IPS-11a (cell line): ENCODE data around the gene PRDX5.

ENCODE experiments used
- H3K4me3 ChIP-seq: one replicate; pipeline ENCODE4 v1.5.1; 2013; ENCODE audit warnings: low read depth, low read length, control low read depth

PRDX5 gene

DNA sequence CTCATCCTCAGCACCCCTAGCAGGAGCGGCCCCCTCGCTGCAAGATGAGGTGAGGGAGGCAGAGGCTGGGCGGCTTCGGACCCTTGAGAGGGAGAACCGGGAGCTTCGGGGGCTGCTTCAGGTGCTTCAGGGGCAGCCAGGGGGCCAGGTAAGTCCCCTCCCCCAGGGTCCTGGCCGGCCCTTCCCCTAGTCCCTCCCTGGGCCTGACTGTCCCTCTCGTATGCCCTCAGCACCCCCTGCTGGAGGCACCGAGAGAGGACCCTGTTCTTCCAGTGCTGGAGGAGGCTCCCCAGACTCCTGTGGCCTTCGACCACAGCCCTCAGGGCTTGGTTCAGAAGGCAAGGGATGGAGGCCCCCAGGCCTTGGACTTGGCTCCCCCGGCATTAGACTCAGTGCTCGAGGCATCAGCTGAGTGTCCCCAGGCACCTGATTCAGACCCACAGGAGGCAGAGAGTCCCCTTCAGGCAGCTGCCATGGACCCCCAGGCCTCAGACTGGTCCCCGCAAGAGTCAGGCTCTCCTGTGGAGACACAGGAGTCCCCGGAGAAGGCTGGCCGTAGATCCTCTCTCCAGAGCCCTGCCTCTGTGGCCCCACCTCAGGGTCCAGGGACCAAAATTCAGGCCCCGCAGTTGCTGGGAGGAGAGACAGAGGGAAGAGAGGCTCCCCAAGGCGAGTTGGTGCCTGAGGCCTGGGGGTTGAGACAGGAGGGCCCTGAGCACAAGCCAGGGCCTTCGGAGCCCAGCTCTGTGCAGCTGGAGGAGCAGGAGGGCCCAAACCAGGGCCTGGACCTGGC, 26.0 kb downstream of the PRDX5 start:
- no peak overlapping the region for H3K4me3 ChIP-seq

DNA sequence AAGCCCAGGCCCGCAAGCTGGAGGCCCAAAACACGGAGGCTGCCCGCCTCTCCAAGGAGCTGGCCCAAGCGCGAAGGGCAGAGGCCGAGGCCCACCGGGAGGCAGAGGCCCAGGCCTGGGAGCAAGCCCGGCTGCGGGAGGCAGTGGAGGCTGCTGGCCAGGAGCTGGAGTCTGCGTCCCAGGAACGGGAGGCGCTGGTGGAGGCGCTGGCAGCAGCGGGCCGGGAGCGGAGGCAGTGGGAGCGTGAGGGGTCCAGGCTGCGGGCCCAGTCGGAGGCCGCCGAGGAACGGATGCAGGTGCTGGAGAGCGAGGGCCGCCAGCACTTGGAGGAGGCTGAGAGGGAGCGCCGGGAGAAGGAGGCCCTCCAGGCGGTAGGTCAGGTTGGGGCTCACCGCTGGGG, 26.9 kb downstream of the PRDX5 start:
- H3K4me3 ChIP-seq: no peak overlapping the region

DNA sequence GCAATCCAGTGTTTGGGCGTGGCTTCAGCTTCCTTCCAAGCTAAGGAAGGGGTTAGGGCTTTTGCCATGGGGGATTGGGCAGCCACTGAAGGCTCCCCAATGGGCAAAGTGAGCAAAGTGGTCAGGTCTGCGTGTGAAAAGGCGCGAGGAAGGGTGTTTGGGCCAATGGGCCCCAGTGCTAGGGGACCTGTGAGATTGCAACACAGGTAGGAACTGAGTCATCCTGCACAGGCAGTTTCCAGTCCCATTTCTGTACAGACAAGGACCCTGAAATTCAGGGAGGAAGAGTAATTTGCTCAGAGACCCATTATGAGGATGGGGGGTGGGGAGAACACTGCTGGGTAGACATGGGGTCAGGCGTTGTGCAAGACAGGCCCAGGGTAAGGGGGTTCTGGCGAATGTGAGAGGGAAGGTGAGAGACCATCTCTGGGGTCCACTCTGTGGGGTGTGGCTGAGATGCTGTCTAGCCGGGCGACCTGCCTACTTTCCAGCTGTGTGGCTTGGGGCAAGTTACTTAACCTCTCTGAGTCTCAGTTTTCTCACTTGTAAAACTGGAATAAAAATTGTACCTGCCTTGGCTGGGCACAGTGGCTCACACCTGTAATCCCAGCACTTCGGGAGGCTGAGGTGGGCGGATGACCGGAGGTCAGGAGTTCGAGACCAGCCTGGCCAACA, 29.4 kb downstream of the PRDX5 start:
- H3K4me3 ChIP-seq: no peak overlapping the region

DNA sequence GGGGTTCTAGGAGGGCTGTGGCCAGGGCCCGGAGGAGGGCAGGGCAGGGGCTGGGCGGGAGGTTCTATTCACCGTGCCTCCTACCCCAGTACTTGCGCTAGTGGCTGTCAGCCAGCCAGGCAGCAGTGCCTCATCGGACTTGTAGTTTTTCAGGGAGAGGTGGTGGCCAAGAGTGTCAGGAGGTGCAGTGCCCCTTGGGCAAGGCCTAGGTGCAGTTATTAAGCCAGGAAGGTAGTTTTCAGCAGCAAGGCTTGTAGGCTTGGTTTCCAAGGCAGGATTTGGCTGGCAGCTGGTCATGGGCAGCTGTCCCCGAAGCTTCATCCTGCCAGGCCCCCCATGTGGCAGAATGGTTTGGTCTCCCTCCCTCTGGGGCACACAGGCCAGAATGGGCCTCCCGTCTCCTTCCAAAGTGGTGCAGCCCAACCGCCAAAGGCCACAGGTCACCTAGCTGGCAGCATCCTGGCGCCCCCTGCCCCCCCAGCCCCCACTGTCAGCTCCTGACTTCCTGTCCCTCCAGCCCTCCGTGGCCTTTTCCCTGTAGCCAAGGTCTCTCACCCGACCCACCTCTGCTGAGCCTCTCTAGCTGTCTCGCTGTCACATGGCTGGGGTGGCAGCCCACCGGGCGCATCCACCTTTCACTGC, 30.6 kb downstream of the PRDX5 start:
- H3K4me3 ChIP-seq: no peak overlapping the region

DNA sequence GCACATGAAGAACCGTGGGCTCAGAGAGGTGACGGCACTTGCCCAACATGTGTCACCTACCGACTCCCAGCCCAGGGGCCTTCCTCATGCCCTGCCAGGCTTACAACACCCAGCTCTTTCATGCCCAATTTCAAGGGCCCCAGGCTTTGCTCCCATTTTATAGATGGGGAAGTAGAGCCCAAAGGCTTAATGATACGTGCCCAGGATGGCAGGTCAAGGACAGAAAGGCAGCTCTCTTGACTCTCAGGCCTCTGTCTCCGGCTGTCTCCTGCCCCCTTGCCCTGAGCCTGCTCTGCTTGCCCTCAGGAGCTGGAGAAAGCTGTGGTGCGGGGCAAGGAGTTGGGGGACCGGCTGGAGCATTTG, 31.1 kb downstream of the PRDX5 start:
- H3K4me3 ChIP-seq: no peak overlapping the region

DNA sequence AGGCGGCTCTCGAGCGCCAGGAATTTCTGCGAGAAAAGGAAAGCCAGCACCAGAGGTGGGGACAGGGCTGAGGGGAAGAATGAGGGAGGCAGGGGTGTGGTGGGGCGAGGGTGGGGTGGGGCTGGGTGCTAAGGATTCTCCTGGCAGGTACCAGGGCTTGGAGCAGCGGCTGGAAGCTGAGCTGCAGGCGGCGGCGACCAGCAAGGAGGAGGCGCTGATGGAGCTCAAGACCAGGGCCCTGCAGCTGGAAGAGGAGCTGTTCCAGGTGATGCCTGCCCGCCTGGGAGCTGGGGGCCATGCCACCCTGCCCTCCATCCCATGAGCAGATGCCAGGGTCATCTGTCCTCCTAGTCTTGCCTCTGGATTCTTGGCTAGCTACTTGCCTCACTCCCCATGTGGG, 31.5 kb downstream of the PRDX5 start:
- no peak overlapping the region for H3K4me3 ChIP-seq

DNA sequence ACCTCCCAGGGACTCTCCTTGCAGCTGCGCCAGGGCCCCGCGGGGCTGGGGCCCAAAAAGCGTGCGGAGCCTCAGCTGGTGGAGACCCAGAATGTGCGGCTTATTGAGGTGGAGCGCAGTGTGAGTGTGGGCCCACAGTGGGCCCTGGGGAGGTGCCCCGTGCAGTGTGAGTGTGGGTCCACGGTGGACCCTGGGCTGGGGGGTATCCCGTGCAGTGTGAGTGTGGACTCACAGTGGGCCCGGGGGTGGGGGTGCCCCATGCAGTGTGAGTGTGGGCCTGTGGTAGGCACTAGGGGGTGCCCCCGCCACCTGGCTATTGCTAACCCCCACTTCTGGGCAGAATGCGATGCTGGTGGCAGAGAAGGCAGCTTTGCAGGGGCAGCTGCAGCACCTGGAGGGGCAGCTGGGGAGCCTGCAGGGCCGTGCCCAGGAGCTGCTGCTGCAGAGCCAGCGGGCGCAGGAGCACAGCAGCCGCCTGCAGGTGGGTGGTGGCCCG, 33.3 kb downstream of the PRDX5 start:
- H3K4me3 ChIP-seq: no peak overlapping the region

DNA sequence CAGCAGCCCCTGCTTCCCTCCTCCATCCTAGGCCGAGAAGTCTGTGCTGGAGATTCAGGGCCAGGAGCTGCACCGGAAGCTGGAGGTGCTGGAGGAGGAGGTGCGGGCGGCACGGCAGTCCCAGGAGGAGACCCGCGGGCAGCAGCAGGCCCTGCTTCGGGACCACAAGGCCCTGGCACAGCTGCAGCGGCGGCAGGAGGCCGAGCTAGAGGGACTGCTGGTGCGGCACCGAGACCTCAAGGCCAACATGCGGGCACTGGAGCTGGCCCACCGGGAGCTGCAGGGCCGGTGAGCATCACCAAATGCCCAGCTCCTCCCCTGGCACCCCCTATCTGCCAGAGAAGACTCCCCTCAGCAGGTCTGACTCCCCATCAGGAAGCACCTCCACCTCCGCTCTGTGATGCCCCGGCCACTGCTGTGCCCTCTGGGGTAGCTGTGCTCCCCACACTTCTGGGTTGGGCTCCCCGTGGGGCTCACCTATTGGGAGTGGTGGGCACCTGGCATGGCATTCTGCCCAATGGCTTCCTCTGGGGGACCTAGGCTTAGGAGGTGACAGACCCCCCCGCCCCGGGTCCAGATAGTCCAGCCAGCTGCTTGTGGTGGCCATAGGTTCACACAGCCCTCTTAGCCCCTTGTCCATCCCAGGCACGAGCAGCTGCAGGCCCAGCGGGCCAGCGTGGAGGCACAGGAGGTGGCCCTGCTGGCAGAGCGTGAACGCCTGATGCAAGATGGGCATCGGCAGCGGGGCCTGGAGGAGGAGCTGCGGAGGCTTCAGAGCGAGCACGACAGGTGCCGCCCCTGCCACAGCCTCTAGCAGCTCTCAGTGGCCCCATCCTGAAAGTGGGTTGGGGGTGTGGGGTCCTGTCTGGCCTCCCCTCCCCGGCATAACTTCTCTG, 34.4 kb downstream of the PRDX5 start:
- H3K4me3 ChIP-seq: no peak overlapping the region

DNA sequence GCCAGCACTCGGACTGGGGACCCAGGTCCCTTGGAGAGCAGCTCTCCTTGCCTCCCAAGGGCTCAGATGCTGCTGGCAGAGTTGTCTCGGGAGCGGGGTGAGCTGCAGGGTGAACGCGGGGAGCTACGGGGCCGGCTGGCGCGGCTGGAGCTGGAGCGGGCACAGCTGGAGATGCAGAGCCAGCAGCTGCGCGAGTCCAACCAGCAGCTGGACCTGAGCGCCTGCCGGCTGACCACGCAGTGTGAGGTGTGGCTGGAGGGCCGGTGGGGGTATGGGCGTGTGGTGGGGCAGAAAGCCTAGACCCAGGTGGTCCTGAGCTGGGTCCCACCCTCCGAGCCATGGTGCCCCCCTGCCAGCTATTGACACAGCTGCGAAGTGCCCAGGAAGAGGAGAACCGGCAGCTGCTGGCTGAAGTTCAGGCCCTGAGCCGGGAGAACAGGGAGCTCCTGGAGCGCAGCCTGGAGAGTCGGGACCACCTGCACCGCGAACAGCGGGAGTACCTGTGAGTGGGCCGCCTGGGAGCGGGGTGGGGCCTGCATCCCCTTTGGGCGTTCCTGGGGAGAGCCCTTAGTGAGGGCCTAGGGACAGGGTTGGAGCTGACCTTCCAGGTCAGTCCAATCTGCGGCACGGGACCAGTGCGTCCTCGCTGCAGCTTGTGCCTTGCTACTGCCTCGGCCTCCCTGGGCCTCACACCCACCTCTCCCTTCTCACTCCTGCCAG, 35.2 kb downstream of the PRDX5 start:
- H3K4me3 ChIP-seq: no peak overlapping the region

DNA sequence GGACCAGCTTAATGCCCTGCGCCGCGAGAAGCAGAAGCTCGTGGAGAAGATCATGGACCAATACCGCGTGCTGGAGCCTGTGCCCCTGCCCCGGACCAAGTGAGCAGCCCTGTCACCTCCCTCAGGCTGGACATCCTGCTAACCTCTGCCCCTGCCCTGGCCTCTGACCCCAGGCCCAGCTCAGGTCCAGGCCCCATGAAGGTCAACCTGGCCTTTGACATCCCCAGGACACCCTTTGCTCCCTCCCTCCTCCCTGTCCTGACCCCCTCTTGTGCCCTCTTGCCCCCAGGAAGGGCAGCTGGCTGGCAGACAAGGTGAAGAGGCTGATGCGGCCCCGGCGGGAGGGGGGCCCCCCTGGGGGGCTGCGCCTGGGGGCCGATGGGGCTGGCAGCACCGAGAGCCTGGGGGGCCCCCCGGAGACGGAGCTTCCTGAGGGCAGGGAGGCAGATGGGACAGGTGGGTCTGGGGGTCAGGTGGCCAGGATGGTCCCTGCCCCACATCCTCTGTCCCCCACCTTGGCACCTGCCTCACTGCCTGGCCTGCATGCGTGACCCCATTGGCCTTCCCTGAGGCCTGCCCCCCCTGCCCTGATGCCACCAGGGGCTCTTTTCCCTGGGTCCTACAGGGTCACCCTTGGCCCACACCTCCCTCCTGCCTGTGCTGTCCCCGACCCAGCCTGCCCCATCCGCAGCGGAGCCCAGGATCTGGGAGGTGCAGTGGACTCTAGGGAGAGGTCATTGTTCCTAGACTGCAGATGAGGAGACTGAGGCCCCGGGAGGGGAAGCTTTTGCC, 36.0 kb downstream of the PRDX5 start:
- no peak overlapping the region for H3K4me3 ChIP-seq

DNA sequence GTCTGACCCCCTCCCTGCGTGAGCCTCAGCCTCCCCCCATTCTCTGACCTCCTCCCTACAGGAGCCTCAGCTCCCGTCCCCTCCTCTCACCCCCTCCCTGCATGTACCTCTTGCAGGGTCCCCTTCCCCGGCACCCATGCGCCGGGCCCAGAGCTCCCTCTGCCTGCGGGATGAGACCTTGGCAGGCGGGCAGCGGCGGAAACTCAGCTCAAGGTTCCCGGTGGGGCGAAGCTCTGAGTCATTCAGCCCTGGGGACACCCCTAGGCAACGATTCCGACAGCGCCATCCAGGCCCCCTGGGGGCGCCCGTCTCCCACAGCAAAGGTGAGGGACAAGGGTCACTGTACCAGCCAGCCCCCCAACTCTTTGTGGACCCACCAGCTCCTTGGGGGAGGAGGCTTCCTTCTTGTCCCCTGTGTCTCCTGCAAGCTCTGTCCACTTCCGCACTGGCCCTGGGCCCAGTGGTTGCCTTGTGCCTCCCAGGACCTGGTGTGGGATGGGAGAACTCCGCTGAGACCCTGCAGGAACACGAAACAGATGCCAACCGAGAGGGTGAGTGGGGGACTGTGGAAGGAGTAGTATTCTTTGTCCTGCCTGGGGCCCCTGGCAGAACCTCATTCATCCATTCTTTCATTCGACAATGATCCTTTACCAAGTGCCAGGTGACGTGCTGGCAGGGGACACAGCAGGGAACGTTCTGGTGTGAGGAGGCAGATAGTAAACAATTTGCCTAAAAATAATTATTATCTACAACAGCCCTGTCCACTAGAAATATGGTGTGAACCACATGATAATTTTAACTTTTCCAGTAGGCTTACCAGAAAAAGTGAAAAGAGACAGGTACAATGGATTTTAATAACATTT, 37.4 kb downstream of the PRDX5 start:
- H3K4me3 ChIP-seq: no peak overlapping the region

DNA sequence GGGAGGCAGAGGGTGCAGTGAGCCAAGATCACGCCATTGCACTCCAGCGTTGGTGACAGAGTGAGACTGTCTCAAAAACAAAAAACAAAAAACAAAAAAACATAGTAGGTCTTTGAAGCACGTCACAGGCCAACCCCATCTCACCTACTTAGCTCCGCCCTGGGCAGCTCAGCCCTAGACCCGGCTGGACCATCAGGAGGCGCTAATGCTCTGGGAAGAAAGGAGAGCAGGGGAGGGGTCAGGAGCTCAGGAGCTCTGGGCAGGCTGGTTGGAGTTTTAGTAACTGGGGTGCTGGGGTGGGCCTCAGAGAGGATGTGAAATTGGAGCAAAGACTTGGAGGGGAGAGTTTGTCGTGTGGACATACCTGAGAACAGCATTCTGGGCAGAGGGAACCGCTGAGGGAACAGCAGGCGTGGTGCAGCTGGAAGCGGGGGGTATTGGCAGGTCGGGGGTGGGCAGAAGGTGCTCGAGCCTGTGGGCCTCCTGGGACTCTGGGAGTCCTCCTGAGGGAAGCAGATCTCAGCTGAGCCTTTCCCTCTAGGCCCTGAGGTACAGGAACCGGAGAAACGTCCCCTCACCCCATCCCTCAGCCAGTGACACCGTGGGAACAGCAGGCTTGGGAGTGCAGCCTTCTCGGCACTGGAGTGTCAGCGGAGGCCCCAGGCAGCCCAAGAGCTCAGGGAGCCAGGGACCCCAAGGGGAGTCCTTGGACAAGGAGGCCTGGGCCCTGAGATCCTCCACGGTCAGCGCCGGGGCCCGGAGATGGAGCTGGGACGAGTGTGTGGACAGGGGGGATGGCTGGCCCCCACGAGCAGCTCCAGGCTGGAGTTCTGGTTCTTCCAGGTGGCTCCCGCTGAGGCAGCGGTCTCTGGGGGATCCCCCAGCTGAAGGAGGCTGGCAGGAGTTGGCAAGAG, 38.8 kb downstream of the PRDX5 start:
- no peak overlapping the region for H3K4me3 ChIP-seq

DNA sequence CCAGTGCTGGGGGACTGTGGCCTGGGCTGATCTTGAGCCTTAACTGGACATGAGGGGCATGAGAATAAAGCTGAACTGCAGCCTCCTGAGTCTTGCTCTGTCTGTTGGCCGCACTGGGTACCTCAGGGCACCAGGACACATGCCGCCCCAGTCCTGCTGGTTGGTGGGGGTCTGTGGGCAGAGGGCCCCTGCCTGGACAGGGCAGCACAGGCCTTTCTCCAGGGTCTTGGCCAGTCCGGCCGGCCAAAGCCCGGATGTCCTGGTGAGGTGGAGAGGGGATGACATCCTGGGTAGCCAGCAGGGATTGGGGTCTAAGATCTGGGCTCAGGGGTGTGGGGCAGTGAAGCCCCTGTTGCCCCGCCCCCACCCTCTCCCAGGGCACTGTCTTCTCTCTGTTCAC, 39.5 kb downstream of the PRDX5 start:
- no peak overlapping the region for H3K4me3 ChIP-seq

DNA sequence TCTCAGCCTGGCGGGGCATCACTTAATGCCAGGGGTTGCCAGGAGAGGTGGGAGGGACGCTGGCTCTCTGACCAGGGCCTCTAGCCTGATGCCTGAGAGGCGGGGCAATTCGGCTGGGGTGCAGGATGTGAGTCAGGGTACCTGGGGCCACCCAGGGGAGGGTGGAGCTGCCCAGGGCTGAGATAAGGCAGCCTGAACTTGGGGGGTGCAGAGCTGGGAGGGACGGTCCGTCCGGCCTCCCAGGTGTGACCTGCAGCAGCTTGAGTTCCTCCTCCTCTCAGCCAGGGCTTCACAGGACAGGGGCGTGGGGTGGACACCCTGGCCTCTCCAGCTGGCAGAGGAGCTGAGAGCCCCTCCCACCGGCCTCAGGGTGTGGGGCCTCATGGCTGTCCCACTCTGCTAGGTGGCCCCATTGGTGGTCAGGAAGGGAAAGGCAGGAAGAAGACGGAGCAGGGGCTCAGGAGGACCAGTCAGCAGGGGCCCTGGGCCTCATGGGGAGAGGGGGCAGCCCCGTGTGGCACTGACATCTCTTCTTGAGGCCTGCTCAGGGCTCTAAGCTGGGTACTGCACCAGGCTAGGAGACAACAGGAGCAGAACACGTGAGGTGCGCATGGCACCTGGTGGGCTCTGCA, 40.1 kb downstream of the PRDX5 start:
- H3K4me3 ChIP-seq: no peak overlapping the region

DNA sequence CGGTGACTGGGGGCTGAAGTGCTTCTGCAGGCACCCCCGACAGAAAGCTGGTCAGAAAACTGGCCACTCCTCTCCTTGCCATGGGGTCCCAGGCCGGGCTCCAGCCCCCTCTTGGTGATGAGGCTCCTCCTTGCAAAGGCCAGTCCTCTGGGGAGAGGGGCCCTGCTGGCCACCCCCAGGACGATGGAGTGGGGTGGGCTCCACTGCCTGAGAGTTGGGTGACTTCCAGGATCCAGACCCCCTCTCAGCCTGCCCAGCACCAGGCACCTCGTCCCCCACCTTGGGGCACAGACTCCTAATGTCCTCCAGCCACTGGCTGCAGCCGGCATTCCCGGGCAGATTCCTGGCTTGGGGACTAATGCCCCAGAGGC, 40.6 kb downstream of the PRDX5 start:
- H3K4me3 ChIP-seq: peak overlapping the region; percentile 74

DNA sequence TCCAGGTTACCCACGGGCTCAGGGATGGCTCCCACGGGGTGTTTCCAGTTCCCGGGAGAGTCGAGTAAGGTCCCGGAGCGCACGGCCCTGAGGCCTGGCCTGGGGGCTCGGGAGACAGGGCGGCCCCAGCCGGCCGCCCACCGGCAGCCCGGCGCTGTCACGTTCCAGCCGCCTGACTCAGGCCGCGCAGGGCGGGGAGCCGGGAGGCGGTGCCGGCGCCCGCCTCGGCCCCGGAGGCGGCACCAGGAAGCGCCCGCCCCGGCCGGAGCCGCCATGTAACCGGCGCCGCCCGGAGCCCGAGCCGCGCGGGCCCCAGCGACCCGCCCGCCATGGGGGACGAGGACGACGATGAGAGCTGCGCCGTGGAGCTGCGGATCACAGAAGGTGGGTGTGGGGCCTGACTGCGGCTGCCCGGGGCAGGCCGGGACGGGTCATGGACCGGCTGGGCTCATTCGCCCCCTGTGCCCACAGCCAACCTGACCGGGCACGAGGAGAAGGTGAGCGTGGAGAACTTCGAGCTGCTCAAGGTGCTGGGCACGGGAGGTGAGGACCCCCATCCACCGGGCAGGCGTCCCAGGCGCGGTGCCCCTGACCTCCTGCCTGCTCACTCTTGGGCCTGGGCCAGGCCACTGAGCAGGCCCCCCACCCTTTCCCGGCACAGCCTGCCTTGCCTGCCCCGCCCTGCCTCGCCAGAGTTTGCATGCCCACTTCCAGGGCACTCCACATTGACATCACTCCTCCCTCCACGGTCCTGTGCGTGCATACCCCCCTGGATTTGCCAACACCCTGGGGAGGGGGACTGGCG, 41.2 kb downstream of the PRDX5 start, which contains the start of gene RPS6KA4:
Gene RPS6KA4 (plus strand): TSS at position 256 of the 805 bp plus-strand sequence. CDS start 74 bp downstream, at position 330.
- peak within 1 kb of the TSS; percentile 74 for H3K4me3 ChIP-seq
